Ectodermal cell (in vitro differentiated cells): ENCODE results near the gene LMOD2.

Experiments
- H3K27ac ChIP-seq: 2 replicates; pipeline ENCODE4 v1.7.0; 2013; ENCODE audit warnings: mild to moderate bottlenecking, low read depth, low read length; ENCODE audit not compliant: insufficient read depth, poor library complexity, severe bottlenecking
- H3K27me3 ChIP-seq: 2 replicates; pipeline ENCODE4 v1.7.0; 2013; ENCODE audit warnings: mild to moderate bottlenecking, low read length; ENCODE audit not compliant: insufficient read depth, control insufficient read depth, poor library complexity, severe bottlenecking
- H3K36me3 ChIP-seq: one replicate; pipeline ENCODE4 v1.7.0; 2013; ENCODE audit warnings: low read length; ENCODE audit not compliant: control insufficient read depth, insufficient read depth
- H3K4me1 ChIP-seq: one replicate; pipeline ENCODE4 v1.7.0; 2013; ENCODE audit warnings: low read length; ENCODE audit not compliant: control insufficient read depth, insufficient read depth
- H3K4me3 ChIP-seq: 2 replicates; pipeline ENCODE4 v1.7.0; 2013; ENCODE audit warnings: low read depth, low read length, control low read depth; ENCODE audit not compliant: insufficient read depth
- H3K9me3 ChIP-seq: 2 replicates; pipeline ENCODE4 v1.7.0; 2013; ENCODE audit warnings: mild to moderate bottlenecking, low read length, moderate library complexity; ENCODE audit not compliant: control insufficient read depth
- WGBS, 2 experiments: methylation state at CpG; one replicate each; pipeline ENCODE4 v1.1.7; 2013; ENCODE audit warnings: missing lambda C conversion rate in 2 of 2; 5-methylcytosine and 5-hydroxymethylcytosine counted together

Gene LMOD2

DNA sequence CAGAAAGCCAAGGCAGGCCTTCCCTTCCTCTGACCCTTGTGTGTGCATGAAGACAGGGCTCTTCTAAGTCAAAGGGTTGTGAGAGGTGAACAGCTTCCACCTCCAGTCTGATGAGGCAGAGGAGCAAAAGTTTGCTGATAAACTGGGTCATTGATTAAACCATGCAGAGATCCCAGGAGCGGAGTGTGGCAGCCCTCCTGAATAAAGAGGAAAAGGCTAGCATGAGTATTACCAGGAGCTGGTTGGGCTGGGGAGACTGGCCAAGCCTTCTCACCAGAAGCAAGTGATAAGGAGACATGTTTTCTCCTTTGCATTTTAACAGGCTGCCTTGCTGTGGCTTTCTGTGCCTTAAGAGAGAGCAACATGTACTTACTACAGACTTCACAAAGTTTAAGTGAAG is 10.2 kb downstream of the LMOD2 start:
- Histone ChIP-seq H3K27me3 (no peaks in the 10 kb centered on the region), H3K36me3 (no peaks in the 10 kb centered on the region), H3K27ac (no peak overlapping the region), H3K4me3 (no peak overlapping the region), H3K9me3 (no peaks in the 10 kb centered on the region), H3K4me1 (peaks cover 4% of the 10 kb centered on the region)
- WGBS, 2 experiments: 90 to 94% methylated on average over 1 of the region's 1 CpG

DNA sequence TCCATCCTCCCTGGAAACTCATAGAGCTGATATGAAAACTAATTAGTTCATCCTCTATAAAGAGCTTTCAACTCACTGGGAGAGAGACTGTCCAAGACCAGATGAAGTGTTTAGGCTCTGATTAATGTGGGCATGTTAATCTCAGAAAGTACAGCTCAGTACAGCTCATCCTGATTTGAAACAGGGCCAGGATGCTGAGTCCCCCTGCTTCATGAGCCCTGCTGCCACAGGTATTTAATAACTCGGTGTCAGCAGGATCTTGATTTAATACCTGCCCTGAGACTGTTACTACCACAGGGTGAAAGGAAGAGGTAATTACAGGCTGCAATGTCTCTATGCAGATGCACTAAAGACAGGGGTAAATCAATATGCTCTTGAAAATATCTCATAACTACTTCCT is 10.8 kb downstream of the LMOD2 start:
- WGBS, 2 experiments: 100% methylated on average over 1 of the region's 1 CpG
- Histone ChIP-seq H3K36me3 (no peaks in the 10 kb centered on the region), H3K27me3 (no peaks in the 10 kb centered on the region), H3K9me3 (no peaks in the 10 kb centered on the region), H3K27ac (no peak overlapping the region), H3K4me3 (no peak overlapping the region), H3K4me1 (no peaks in the 10 kb centered on the region)

DNA sequence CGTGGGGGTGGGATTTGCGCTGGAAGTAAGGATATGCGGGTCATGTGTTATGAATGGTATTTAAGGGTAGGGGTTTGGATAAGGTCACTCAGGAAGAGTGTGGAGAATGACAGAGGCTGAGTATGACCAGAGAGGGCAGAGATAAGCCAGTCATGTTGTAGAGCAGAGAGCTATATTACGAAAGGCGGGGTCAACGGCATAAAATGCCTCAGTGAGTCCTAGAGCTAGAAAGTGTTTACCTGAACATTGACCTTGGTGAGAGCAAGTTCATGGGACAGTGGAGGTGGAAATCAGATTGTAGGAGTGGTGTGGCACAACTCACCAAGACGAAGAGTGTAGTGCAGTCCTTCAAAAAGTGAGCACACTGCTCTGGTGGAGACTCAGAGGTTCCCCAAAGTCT is 13.8 kb downstream of the LMOD2 start:
- 92 to 94% methylated on average over 7 of the region's 7 CpGs for WGBS, 2 experiments
- no peak overlapping the region for H3K4me3 ChIP-seq
- H3K4me1 ChIP-seq: no peaks in the 10 kb centered on the region
- H3K36me3 ChIP-seq: no peaks in the 10 kb centered on the region
- no peak overlapping the region for H3K27ac ChIP-seq
- H3K9me3 ChIP-seq: no peaks in the 10 kb centered on the region
- no peaks in the 10 kb centered on the region for H3K27me3 ChIP-seq

DNA sequence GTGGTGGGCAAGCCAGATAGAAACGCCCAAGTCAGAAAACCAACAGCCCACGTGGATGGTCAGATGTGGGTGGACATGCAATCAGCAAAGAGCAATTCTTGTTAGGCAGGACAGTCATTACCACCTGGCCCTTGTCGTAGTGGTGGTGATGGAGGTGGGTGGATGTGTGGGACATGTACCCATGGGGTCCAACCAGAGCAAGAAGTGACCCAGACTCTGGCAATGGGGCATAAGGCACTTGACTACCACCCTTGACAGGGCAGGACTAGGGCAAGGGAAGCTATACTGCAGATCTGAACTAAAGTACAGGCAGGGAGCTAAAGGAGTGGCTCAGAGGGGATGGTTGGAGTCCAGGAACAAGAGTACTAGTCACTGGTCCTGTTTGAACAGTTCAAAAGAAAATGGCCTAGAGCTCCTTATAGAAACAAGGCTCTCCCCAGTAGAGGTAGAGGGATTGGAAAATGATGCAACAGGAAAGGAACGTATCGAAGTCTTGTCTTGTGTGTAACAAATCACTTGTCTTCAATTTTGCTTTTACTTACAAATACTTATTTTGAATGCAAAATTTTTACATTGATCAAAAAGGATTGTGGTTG is 17.6 kb downstream of the LMOD2 start:
- Histone ChIP-seq H3K9me3 (no peaks in the 10 kb centered on the region), H3K4me1 (no peaks in the 10 kb centered on the region), H3K4me3 (no peak overlapping the region), H3K27ac (no peak overlapping the region), H3K27me3 (no peaks in the 10 kb centered on the region), H3K36me3 (no peaks in the 10 kb centered on the region)
- WGBS, 2 experiments: 96 to 99% methylated on average over 3 to 5 of the region's 5 CpGs

DNA sequence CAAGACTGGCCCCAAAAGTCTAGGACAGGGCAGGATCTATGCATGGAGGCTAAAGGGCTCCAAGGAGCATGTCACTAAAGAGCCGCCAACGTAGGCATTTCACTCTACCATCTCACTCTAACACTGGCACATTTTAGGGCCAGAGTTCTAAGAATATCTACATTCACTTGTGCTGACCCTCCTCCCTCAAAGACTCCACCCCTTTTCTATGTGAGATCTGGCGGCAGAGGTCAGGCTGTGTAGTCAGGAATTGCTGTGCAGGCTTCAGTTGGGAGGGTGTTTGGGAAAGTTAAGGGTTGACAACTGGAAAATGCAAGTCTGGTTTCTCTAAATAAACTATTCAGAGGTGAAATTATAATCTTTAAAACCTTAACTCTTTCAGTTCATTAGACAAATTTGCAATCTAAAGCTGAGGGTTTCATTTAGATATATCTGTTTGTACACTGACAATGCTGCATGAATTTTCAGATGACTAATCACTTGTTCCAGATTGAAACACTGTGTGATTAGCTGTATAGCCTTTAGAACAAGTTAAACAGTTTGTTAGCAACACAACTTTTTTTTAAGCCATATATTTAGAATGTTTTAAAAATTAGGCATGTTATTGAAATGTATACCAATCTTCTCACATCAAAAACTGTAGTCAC is 18.2 kb downstream of the LMOD2 start:
- WGBS, 2 experiments: 91 to 100% methylated on average over 2 to 3 of the region's 3 CpGs
- no peaks in the 10 kb centered on the region for H3K36me3 ChIP-seq
- H3K9me3 ChIP-seq: no peaks in the 10 kb centered on the region
- H3K4me3 ChIP-seq: no peak overlapping the region
- no peak overlapping the region for H3K27ac ChIP-seq
- no peaks in the 10 kb centered on the region for H3K27me3 ChIP-seq
- H3K4me1 ChIP-seq: no peaks in the 10 kb centered on the region

DNA sequence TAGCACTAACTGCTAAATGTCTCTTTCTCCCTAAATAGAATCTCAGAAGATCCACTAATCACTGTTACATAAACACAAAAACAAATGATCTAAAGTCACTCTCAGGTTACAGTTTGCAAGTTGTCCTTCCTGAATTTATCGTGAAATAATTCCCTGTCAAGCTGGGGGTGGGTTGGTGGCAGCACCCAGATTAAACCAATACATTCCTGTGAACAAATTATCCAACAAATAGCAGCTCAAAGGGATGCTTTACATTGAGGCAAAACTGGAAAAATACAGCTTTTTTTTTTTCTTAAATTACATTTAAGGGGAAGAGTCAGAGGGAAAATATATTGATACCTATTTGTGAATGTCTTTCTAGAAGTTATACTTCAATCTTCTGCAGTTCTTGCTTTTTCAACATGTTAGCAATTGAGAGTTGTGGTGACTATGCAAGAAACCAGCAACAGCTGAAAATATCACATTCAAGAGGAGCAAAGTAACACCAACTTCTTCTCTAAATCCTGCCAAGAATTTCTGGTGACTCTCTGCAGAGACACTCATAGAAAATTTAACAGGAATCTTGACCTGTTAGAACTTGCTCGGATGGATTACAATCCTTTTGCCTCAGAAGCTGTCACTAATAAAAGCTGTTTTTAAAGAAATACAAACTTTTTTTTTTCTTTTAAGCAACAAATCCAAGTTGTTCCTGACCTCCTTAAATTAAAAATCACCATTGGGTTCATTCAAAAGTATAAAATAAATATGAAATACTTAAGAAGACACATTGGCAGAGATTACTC is 18.9 kb downstream of the LMOD2 start:
- WGBS, 2 experiments: 78 to 82% methylated on average over 2 of the region's 2 CpGs
- Histone ChIP-seq H3K9me3 (no peaks in the 10 kb centered on the region), H3K27me3 (no peaks in the 10 kb centered on the region), H3K27ac (no peak overlapping the region), H3K4me3 (no peak overlapping the region), H3K36me3 (no peaks in the 10 kb centered on the region), H3K4me1 (no peaks in the 10 kb centered on the region)

DNA sequence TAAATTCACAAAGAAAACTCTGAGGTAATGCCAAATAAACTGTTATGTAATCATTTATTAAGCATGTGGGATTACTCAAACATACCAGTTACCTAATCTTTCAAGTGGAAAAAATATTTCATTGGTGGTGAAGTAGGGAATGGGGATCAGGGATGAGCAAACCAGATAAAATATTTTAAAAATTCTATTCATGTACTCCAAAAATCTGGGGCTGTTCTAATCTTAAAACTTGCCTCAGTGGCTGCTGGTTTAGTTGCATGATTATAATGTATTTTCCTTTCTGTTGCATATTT is 19.5 kb downstream of the LMOD2 start:
- Histone ChIP-seq H3K4me1 (no peaks in the 10 kb centered on the region), H3K9me3 (no peaks in the 10 kb centered on the region)

DNA sequence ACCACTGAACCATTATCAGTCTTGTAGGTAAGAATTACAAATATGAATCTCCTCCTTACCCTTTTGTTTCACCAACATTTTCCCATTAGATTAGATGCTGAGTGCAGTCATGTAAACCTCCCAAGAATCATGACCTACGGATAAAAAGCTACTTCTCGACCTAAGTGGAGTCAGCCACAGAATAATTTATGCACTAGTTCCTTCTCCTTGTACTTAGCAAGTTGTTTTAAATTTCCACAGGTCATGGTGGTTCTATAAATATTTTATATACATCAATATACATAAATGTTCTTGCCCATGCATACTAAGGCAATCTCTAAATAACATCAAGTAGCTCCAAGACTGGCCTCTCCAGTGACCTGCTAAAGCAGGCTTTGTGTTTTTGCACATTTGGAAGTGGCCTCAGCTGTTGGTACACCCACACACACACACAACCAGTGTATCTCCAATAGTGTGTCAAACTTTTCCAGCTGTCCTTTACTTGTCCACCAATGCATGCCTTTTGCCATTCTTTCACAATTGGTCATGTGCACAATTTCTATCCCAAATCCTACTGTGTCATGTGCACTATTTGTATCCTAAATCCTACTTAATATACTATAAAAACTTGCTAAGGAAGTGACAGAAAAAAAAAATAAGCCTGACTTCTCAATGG is 21.5 kb downstream of the LMOD2 start:
- Histone ChIP-seq H3K4me1 (no peaks in the 10 kb centered on the region), H3K9me3 (no peaks in the 10 kb centered on the region), H3K36me3 (no peaks in the 10 kb centered on the region), H3K4me3 (no peak overlapping the region), H3K27ac (no peak overlapping the region), H3K27me3 (no peaks in the 10 kb centered on the region)
- 97 to 98% methylated on average over 2 of the region's 2 CpGs for WGBS, 2 experiments

More for the DNA sequence above, 19.5 kb downstream of the LMOD2 start:
- H3K27me3 ChIP-seq: no peaks in the 10 kb centered on the region
- H3K4me3 ChIP-seq: no peak overlapping the region
- no peak overlapping the region for H3K27ac ChIP-seq
- no peaks in the 10 kb centered on the region for H3K36me3 ChIP-seq

DNA sequence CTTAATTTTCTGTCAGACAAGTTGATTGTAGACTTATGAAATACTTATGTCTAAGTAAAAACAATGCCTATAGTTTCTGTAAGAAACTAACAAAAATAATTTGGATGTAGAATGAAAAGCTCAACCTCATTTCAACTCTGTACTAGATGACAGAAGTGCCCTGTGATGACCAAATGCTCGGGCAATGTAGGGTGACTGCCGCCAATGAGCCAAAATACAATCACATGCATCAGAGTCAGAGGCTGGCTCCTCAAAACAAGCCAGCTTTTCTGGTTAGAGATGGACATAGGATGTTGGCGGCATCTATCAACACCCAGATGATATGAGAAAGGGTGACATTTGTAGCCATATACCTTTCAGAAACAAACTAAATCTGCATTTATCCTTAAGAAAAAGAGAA is 23.9 kb downstream of the LMOD2 start:
- H3K36me3 ChIP-seq: no peaks in the 10 kb centered on the region
- WGBS, 2 experiments: 92 to 96% methylated on average over 3 of the region's 3 CpGs
- H3K27me3 ChIP-seq: no peaks in the 10 kb centered on the region
- H3K4me1 ChIP-seq: no peaks in the 10 kb centered on the region
- no peaks in the 10 kb centered on the region for H3K9me3 ChIP-seq
- no peak overlapping the region for H3K4me3 ChIP-seq
- no peak overlapping the region for H3K27ac ChIP-seq

DNA sequence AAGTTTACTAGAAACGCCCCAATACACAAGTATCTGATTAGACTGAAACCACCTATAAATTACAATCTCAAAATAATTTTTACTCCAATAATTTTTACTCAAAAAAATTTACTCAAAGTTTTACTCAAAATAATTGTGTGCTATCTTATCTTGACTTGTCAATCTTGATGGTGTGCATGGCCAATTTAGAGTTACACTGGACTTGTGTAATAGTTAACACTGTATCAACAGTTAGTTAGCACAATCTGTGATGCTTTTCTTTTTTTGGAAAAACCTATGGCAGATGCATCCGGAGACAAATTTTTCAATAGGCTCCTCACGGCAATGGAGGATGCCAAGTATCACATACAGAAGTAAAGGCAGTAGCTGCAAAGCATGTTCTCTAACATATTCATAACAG is 24.9 kb downstream of the LMOD2 start:
- Histone ChIP-seq H3K4me3 (no peak overlapping the region), H3K27ac (no peak overlapping the region), H3K9me3 (no peaks in the 10 kb centered on the region), H3K4me1 (no peaks in the 10 kb centered on the region), H3K27me3 (no peaks in the 10 kb centered on the region), H3K36me3 (no peaks in the 10 kb centered on the region)
- 94 to 95% methylated on average over 3 of the region's 3 CpGs for WGBS, 2 experiments
